Neural cell (in vitro differentiated cells): ENCODE results near the gene SMAD9.

ENCODE experiments used
- EP300 ChIP-seq: fragments of 450-650 bp; conservative IDR thresholded peaks from 2 replicates; pipeline ENCODE4 v1.6.1; 2014; ENCODE audit warnings: antibody characterized with exemption, mild to moderate bottlenecking, moderate library complexity; ENCODE audit not compliant: poor library complexity, severe bottlenecking
- EZH2 ChIP-seq: fragments of 200-600, 300-800 bp; shearing (Covaris generic), sonication (generic); IDR thresholded peaks from 2 replicates; pipeline ENCODE4 v1.6.1; 2014; ENCODE audit warnings: antibody characterized with exemption, low read length, borderline replicate concordance, mild to moderate bottlenecking; ENCODE audit not compliant: insufficient read depth, poor library complexity, severe bottlenecking
- MXI1 ChIP-seq: fragments of 450-650 bp; conservative IDR thresholded peaks from 2 replicates; pipeline ENCODE4 v1.6.1; 2014; ENCODE audit warnings: antibody characterized with exemption, mild to moderate bottlenecking; ENCODE audit not compliant: poor library complexity, severe bottlenecking
- POLR2AphosphoS5 ChIP-seq: IDR thresholded peaks from 2 replicates; pipeline ENCODE4 v1.6.1; 2012
- RAD21 ChIP-seq: fragments of 450-650 bp; conservative IDR thresholded peaks from 2 replicates; pipeline ENCODE4 v1.6.1; 2014; ENCODE audit warnings: antibody characterized with exemption, mild to moderate bottlenecking, moderate library complexity
- SMC3 ChIP-seq: fragments of 450-650 bp; conservative IDR thresholded peaks from 2 replicates; pipeline ENCODE4 v1.6.1; 2014; ENCODE audit warnings: antibody characterized with exemption, mild to moderate bottlenecking, moderate library complexity; ENCODE audit not compliant: poor library complexity
- TAF1 ChIP-seq: IDR thresholded peaks from 2 replicates; pipeline ENCODE4 v1.6.1; 2012; ENCODE audit warnings: low read depth
- TF ChIP-seq, protein P1 (sequence below): fragments of 450-650 bp; IDR thresholded peaks from 2 replicates; pipeline ENCODE4 v1.5.1; 2014; ENCODE audit warnings: antibody characterized with exemption, mild to moderate bottlenecking, moderate library complexity; ENCODE audit not compliant: poor library complexity, severe bottlenecking
- TF ChIP-seq, protein P2 (sequence below): IDR thresholded peaks from 2 replicates; pipeline ENCODE4 v1.6.1; 2012; ENCODE audit warnings: borderline replicate concordance

DNA sequence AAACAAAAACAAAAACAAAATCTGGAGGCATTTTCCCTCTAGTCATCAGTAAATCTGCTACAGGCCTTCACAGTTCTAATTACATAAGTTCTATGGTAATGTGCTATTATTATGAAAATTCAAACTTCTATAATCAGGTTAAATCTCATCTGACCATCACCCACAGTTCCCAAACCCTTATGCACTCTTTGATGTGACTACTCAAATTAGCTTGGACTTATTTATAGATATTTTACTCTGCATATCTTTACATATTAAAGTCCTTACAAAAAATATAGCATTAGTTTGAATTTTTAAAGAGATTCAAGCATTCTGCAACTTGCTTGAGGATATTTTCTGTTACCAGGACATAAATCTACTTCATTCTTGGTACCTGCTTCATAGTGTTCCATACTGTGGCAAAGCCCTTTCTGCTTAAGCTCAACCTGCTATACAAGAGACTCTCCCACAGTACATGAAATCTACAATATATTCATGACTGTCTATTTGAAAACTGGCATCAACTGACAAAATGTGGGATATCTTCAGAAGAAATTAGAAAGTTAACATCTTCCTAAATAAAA is 22.9 kb downstream of the SMAD9 start:
- TF ChIP-seq EZH2 (no peak), EP300 (no peak), RAD21 (no peak), MXI1 (no peak), SMC3 (no peak), TAF1 (no peak), POLR2AphosphoS5 (no peak)
- TF ChIP-seq, protein P1, sequence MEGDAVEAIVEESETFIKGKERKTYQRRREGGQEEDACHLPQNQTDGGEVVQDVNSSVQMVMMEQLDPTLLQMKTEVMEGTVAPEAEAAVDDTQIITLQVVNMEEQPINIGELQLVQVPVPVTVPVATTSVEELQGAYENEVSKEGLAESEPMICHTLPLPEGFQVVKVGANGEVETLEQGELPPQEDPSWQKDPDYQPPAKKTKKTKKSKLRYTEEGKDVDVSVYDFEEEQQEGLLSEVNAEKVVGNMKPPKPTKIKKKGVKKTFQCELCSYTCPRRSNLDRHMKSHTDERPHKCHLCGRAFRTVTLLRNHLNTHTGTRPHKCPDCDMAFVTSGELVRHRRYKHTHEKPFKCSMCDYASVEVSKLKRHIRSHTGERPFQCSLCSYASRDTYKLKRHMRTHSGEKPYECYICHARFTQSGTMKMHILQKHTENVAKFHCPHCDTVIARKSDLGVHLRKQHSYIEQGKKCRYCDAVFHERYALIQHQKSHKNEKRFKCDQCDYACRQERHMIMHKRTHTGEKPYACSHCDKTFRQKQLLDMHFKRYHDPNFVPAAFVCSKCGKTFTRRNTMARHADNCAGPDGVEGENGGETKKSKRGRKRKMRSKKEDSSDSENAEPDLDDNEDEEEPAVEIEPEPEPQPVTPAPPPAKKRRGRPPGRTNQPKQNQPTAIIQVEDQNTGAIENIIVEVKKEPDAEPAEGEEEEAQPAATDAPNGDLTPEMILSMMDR = no peak
- TF ChIP-seq, protein P2, sequence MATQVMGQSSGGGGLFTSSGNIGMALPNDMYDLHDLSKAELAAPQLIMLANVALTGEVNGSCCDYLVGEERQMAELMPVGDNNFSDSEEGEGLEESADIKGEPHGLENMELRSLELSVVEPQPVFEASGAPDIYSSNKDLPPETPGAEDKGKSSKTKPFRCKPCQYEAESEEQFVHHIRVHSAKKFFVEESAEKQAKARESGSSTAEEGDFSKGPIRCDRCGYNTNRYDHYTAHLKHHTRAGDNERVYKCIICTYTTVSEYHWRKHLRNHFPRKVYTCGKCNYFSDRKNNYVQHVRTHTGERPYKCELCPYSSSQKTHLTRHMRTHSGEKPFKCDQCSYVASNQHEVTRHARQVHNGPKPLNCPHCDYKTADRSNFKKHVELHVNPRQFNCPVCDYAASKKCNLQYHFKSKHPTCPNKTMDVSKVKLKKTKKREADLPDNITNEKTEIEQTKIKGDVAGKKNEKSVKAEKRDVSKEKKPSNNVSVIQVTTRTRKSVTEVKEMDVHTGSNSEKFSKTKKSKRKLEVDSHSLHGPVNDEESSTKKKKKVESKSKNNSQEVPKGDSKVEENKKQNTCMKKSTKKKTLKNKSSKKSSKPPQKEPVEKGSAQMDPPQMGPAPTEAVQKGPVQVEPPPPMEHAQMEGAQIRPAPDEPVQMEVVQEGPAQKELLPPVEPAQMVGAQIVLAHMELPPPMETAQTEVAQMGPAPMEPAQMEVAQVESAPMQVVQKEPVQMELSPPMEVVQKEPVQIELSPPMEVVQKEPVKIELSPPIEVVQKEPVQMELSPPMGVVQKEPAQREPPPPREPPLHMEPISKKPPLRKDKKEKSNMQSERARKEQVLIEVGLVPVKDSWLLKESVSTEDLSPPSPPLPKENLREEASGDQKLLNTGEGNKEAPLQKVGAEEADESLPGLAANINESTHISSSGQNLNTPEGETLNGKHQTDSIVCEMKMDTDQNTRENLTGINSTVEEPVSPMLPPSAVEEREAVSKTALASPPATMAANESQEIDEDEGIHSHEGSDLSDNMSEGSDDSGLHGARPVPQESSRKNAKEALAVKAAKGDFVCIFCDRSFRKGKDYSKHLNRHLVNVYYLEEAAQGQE = no peak
